PFSK-1 (cell line): ENCODE measurements around the gene HMOX2.

ENCODE experiments used
- FOXP2 ChIP-seq: optimal IDR thresholded peaks from 2 replicates; pipeline ENCODE3; 2011; ENCODE audit warnings: borderline replicate concordance, control low read depth, inconsistent platforms; ENCODE audit not compliant: insufficient read depth; ENCODE audit errors: extremely low read length, extremely low read depth
- POLR2AphosphoS5 ChIP-seq: IDR thresholded peaks from 2 replicates; pipeline ENCODE4 v1.6.1; 2012; ENCODE audit warnings: low read depth, mild to moderate bottlenecking, control low read depth, low read length, moderate library complexity
- REST ChIP-seq, 2 experiments: IDR thresholded peaks; 2 replicates each; pipeline versions ENCODE4 v1.6.1 to v1.8.0; 2011 to 2012; ENCODE audit warnings: low read depth in 2 of 2, low read length in 2 of 2, control low read depth in 1 of 2, inconsistent platforms in 1 of 2, mild to moderate bottlenecking in 1 of 2, moderate library complexity in 1 of 2; ENCODE audit not compliant: insufficient read depth in 1 of 2
- SIN3A ChIP-seq: IDR thresholded peaks from 2 replicates; pipeline ENCODE4 v1.6.1; 2012; ENCODE audit warnings: mild to moderate bottlenecking, low read length, moderate library complexity, borderline replicate concordance; ENCODE audit not compliant: insufficient read depth
- TAF1 ChIP-seq: IDR thresholded peaks from 2 replicates; pipeline ENCODE4 v1.6.1; 2012; ENCODE audit warnings: low read length, control low read depth, borderline replicate concordance; ENCODE audit not compliant: insufficient read depth

Gene HMOX2

GRCh38 chr16:4538350-4539235 lies 62.4 kb downstream of the HMOX2 start, which contains the start of gene CDIP1:
Gene CDIP1, minus strand, starts transcription at chr16:4538773. Its CDS starts 24,643 bp downstream, at chr16:4514130.
- TF ChIP-seq TAF1 (no peak), SIN3A (0 out of 2 replicates have a peak, but pooled peaks have one; percentile 35), REST (IDR thresholded peaks at IDR 0.05; ENCODE audit: insufficient read depth in 1 of 2, low read depth in 2 of 2, low read length in 2 of 2) (no peak), FOXP2 (peak; percentile 70), POLR2AphosphoS5 (peak; percentile 77)

- TF ChIP-seq POLR2AphosphoS5 (no peak), FOXP2 (no peak), TAF1 (no peak), REST (IDR thresholded peaks at IDR 0.05; ENCODE audit: insufficient read depth in 1 of 2, low read depth in 2 of 2, low read length in 2 of 2) (no peak), SIN3A (no peak)
Measured at GRCh38 chr16:4539716-4540284, 63.6 kb downstream of the HMOX2 start.

GRCh38 chr16:4544473-4544872 lies 68.3 kb downstream of the HMOX2 start:
- TF ChIP-seq REST (IDR thresholded peaks at IDR 0.05; ENCODE audit: insufficient read depth in 1 of 2, low read depth in 2 of 2, low read length in 2 of 2) (no peak), SIN3A (no peak), TAF1 (no peak), POLR2AphosphoS5 (no peak), FOXP2 (no peak)

- no peak for TF ChIP-seq REST (IDR thresholded peaks at IDR 0.05; ENCODE audit: insufficient read depth in 1 of 2, low read depth in 2 of 2, low read length in 2 of 2)
- no peak for TF ChIP-seq TAF1
- TF ChIP-seq FOXP2 = no peak
- no peak for TF ChIP-seq SIN3A
- no peak for TF ChIP-seq POLR2AphosphoS5
Measured at GRCh38 chr16:4548124-4548523, 71.9 kb downstream of the HMOX2 start.
